ENCODE measurements around the gene HIGD1A.

Gene HIGD1A

GRCh38 chr3:42829083-42829627 lies 24.9 kb upstream of the HIGD1A start:
- Histone ChIP-seq H3K9me3 (ENCODE audit: control insufficient read depth, low read length) (no peaks in the 10 kb centered on the region), H3K4me3 (ENCODE audit: extremely low read depth, insufficient read depth, low read length, poor library complexity, severe bottlenecking) (no peak overlapping the region), H3K4me1 (ENCODE audit: control insufficient read depth, insufficient read depth, low read length, poor library complexity, severe bottlenecking) (no peaks in the 10 kb centered on the region), H3K36me3 (ENCODE audit: control insufficient read depth, insufficient read depth, low read length) (no peaks in the 10 kb centered on the region), H3K27ac (ENCODE audit: low read depth, low read length, severe bottlenecking) (no peak overlapping the region)
- WGBS, 2 experiments (ENCODE audit: insufficient coverage in 2 of 2): 100% methylated on average over 1 to 2 of the region's 5 CpGs

GRCh38 chr3:42827654-42828053 lies 23.4 kb upstream of the HIGD1A start:
- WGBS, 2 experiments (ENCODE audit: insufficient coverage in 2 of 2): 80 to 90% methylated on average over 1 to 3 of the region's 4 CpGs
- Histone ChIP-seq H3K4me1 (ENCODE audit: control insufficient read depth, insufficient read depth, low read length, poor library complexity, severe bottlenecking) (peaks cover 11% of the 10 kb centered on the region), H3K4me3 (ENCODE audit: extremely low read depth, insufficient read depth, low read length, poor library complexity, severe bottlenecking) (no peak overlapping the region), H3K9me3 (ENCODE audit: control insufficient read depth, low read length) (no peaks in the 10 kb centered on the region), H3K27ac (ENCODE audit: low read depth, low read length, severe bottlenecking) (no peak overlapping the region), H3K36me3 (ENCODE audit: control insufficient read depth, insufficient read depth, low read length) (no peaks in the 10 kb centered on the region)

DNA sequence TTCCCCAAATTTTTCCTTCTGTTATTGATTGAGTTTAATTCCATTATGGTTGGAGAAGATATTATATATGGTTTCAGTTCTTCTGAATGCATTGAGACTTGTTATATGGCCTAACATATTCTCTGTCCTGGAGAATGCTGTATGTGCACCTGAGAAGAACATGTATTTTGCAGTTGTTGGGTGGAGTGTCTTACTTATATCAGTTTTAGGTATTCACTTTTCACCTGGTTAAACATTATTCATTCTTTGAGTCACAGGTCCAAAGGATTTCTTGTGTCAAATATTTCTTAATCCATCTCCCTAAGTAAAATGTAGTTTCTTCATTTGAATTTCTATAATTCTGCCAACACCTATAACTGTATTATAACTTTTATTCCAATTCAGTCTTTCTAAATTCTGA lies 22.7 kb upstream of the HIGD1A start:
- H3K4me1 ChIP-seq (ENCODE audit: control insufficient read depth, insufficient read depth, low read length, poor library complexity, severe bottlenecking): peaks cover 14% of the 10 kb centered on the region
- H3K9me3 ChIP-seq (ENCODE audit: control insufficient read depth, low read length): no peaks in the 10 kb centered on the region
- no peak overlapping the region for H3K27ac ChIP-seq (ENCODE audit: low read depth, low read length, severe bottlenecking)
- no peaks in the 10 kb centered on the region for H3K36me3 ChIP-seq (ENCODE audit: control insufficient read depth, insufficient read depth, low read length)
- no peak overlapping the region for H3K4me3 ChIP-seq (ENCODE audit: extremely low read depth, insufficient read depth, low read length, poor library complexity, severe bottlenecking)

- Histone ChIP-seq H3K4me3 (ENCODE audit: extremely low read depth, insufficient read depth, low read length, poor library complexity, severe bottlenecking) (no peak overlapping the region), H3K36me3 (ENCODE audit: control insufficient read depth, insufficient read depth, low read length) (no peaks in the 10 kb centered on the region), H3K9me3 (ENCODE audit: control insufficient read depth, low read length) (no peaks in the 10 kb centered on the region), H3K27ac (ENCODE audit: low read depth, low read length, severe bottlenecking) (no peak overlapping the region), H3K4me1 (ENCODE audit: control insufficient read depth, insufficient read depth, low read length, poor library complexity, severe bottlenecking) (peaks cover 14% of the 10 kb centered on the region)
These were observed 21.9 kb upstream of the HIGD1A start for GRCh38 chr3:42826141-42826540.

DNA sequence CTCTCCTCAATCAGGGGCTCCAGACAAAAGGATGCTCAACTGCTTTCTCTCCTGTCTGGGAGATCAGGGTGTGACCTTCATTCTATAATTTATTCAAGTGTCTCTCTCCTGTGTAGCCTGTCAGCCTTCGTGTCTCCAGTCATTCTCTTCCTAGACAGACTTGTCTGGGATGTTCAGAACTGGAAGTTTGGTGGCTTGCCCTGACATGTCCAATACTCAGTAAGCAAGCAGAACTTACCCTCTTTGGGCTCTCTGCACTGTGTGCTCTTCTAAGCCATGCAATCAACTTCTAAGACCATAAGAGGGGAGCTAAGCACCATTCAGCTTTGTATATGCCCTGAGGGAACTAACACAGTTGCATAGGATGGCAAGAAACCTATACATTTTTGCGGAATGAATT lies 19.1 kb upstream of the HIGD1A start:
- 43 to 83% methylated on average over 1 of the region's 2 CpGs for WGBS, 2 experiments (ENCODE audit: insufficient coverage in 2 of 2)
- peak overlapping the region; percentile 62 for H3K27ac ChIP-seq (ENCODE audit: low read depth, low read length, severe bottlenecking)

GRCh38 chr3:42822828-42823227 lies 18.5 kb upstream of the HIGD1A start:
- no peaks in the 10 kb centered on the region for H3K36me3 ChIP-seq (ENCODE audit: control insufficient read depth, insufficient read depth, low read length)
- H3K4me1 ChIP-seq (ENCODE audit: control insufficient read depth, insufficient read depth, low read length, poor library complexity, severe bottlenecking): peaks cover 14% of the 10 kb centered on the region
- H3K4me3 ChIP-seq (ENCODE audit: extremely low read depth, insufficient read depth, low read length, poor library complexity, severe bottlenecking): no peak overlapping the region
- no peak overlapping the region for H3K27ac ChIP-seq (ENCODE audit: low read depth, low read length, severe bottlenecking)
- no peaks in the 10 kb centered on the region for H3K9me3 ChIP-seq (ENCODE audit: control insufficient read depth, low read length)
- 97% methylated on average over 3 of the region's 3 CpGs for WGBS, 2 experiments (ENCODE audit: insufficient coverage in 2 of 2)

More for the DNA sequence above, 19.1 kb upstream of the HIGD1A start:
- no peak overlapping the region for H3K4me3 ChIP-seq (ENCODE audit: extremely low read depth, insufficient read depth, low read length, poor library complexity, severe bottlenecking)
- no peaks in the 10 kb centered on the region for H3K36me3 ChIP-seq (ENCODE audit: control insufficient read depth, insufficient read depth, low read length)
- peaks cover 14% of the 10 kb centered on the region for H3K4me1 ChIP-seq (ENCODE audit: control insufficient read depth, insufficient read depth, low read length, poor library complexity, severe bottlenecking)
- H3K9me3 ChIP-seq (ENCODE audit: control insufficient read depth, low read length): no peaks in the 10 kb centered on the region

- Histone ChIP-seq H3K27ac (ENCODE audit: low read depth, low read length, severe bottlenecking) (no peak overlapping the region), H3K36me3 (ENCODE audit: control insufficient read depth, insufficient read depth, low read length) (no peaks in the 10 kb centered on the region), H3K9me3 (ENCODE audit: control insufficient read depth, low read length) (no peaks in the 10 kb centered on the region), H3K4me3 (ENCODE audit: extremely low read depth, insufficient read depth, low read length, poor library complexity, severe bottlenecking) (no peak overlapping the region), H3K4me1 (ENCODE audit: control insufficient read depth, insufficient read depth, low read length, poor library complexity, severe bottlenecking) (peaks cover 14% of the 10 kb centered on the region)
- WGBS, 2 experiments (ENCODE audit: insufficient coverage in 2 of 2): 88 to 90% methylated on average over 6 of the region's 6 CpGs
These were observed 16.4 kb upstream of the HIGD1A start for GRCh38 chr3:42820746-42821051.

GRCh38 chr3:42819351-42819965 lies 15.2 kb upstream of the HIGD1A start:
- no peak overlapping the region for H3K27ac ChIP-seq (ENCODE audit: low read depth, low read length, severe bottlenecking)
- H3K9me3 ChIP-seq (ENCODE audit: control insufficient read depth, low read length): no peaks in the 10 kb centered on the region
- H3K4me3 ChIP-seq (ENCODE audit: extremely low read depth, insufficient read depth, low read length, poor library complexity, severe bottlenecking): no peak overlapping the region
- H3K4me1 ChIP-seq (ENCODE audit: control insufficient read depth, insufficient read depth, low read length, poor library complexity, severe bottlenecking): peaks cover 14% of the 10 kb centered on the region
- 58 to 70% methylated on average over 2 of the region's 2 CpGs for WGBS, 2 experiments (ENCODE audit: insufficient coverage in 2 of 2)
- no peaks in the 10 kb centered on the region for H3K36me3 ChIP-seq (ENCODE audit: control insufficient read depth, insufficient read depth, low read length)

DNA sequence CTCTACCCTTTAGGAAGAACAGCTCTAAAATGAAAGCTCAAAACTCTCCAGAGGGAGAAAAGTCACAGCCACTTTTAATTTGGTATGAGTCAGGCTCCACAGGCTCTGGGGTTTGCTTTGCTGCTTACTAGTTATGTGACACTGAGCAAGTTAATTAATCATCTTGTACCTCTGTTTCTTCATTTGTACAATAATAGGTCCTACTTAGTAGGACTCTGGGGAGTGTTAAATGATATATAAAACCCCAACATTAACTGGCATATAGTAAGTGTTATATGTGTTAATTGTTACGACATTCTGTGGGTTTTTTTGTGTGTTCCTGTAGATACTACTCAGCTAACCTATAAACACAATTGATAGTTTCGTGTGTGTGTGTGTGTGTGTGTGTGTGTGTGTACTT lies 11.5 kb upstream of the HIGD1A start:
- H3K27ac ChIP-seq (ENCODE audit: low read depth, low read length, severe bottlenecking): no peak overlapping the region
- H3K9me3 ChIP-seq (ENCODE audit: control insufficient read depth, low read length): no peaks in the 10 kb centered on the region
- WGBS, 2 experiments (ENCODE audit: insufficient coverage in 2 of 2): no CpG with 5 or more reads among the region's 2 CpGs
- no peaks in the 10 kb centered on the region for H3K36me3 ChIP-seq (ENCODE audit: control insufficient read depth, insufficient read depth, low read length)
- no peak overlapping the region for H3K4me3 ChIP-seq (ENCODE audit: extremely low read depth, insufficient read depth, low read length, poor library complexity, severe bottlenecking)
- no peaks in the 10 kb centered on the region for H3K4me1 ChIP-seq (ENCODE audit: control insufficient read depth, insufficient read depth, low read length, poor library complexity, severe bottlenecking)

DNA sequence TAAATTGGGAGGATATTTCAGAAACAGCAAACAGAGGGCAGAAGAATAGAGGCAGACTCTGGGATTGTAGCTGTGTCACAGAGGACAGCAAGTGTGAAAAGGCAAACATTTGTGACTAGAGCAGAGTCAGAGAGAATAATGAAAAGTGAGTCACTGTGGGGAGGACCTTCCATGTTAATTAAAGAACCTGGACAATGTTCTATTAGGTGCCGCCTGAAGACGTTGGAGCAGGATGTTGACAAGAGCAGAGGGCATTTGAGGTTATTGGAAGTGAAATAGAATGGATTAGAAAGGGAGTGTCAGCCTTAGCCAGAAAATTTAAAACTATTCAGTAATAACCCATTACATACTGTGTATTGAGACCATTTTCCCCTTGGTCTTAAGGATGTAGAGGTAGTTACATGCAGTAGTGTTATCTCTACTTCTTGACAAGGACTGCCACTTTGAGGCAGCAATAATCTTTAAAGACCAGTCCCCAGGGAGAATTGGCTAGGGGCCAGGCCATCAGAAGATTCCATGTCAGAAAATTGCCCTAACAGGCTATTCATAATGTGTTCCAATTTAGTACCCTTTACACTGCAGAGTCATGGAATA lies 10.7 kb upstream of the HIGD1A start:
- WGBS, 2 experiments (ENCODE audit: insufficient coverage in 2 of 2): 68% methylated on average over 2 of the region's 2 CpGs; no CpG with 5 or more reads in 1 of the 2 experiments

GRCh38 chr3:42814246-42814645 lies 10.0 kb upstream of the HIGD1A start:
- Histone ChIP-seq H3K4me1 (ENCODE audit: control insufficient read depth, insufficient read depth, low read length, poor library complexity, severe bottlenecking) (no peaks in the 10 kb centered on the region), H3K36me3 (ENCODE audit: control insufficient read depth, insufficient read depth, low read length) (no peaks in the 10 kb centered on the region), H3K9me3 (ENCODE audit: control insufficient read depth, low read length) (no peaks in the 10 kb centered on the region), H3K27ac (ENCODE audit: low read depth, low read length, severe bottlenecking) (no peak overlapping the region), H3K4me3 (ENCODE audit: extremely low read depth, insufficient read depth, low read length, poor library complexity, severe bottlenecking) (no peak overlapping the region)
- WGBS, 2 experiments (ENCODE audit: insufficient coverage in 2 of 2): 100% methylated on average over 1 of the region's 5 CpGs; no CpG with 5 or more reads in 1 of the 2 experiments

More for the DNA sequence above, 10.7 kb upstream of the HIGD1A start:
- Histone ChIP-seq H3K36me3 (ENCODE audit: control insufficient read depth, insufficient read depth, low read length) (no peaks in the 10 kb centered on the region), H3K4me3 (ENCODE audit: extremely low read depth, insufficient read depth, low read length, poor library complexity, severe bottlenecking) (no peak overlapping the region), H3K27ac (ENCODE audit: low read depth, low read length, severe bottlenecking) (no peak overlapping the region), H3K9me3 (ENCODE audit: control insufficient read depth, low read length) (no peaks in the 10 kb centered on the region), H3K4me1 (ENCODE audit: control insufficient read depth, insufficient read depth, low read length, poor library complexity, severe bottlenecking) (no peaks in the 10 kb centered on the region)
